Cardiac muscle cell (in vitro differentiated cells and primary cell): ENCODE results near the gene DIPK1C. TPM values are rescaled to one million over a fixed set of nuclear protein-coding genes. Genes with fewer than 3 reads are reported as not detected.
A peak's percentile ranks its signal among the peaks of the same experiment; 100 is the strongest.

Source experiments
- DNase-seq, 2 donors: peaks; one replicate each; pipeline versions ENCODE4 v3.0.0 to v3.0.0-alpha.2; 2010 to 2017; ENCODE audit warnings: low read depth in 1 of 2, low spot score in 1 of 2
- H3K27ac ChIP-seq: fragments of 200-600 bp; sonication (generic); 2 replicates; pipeline ENCODE4 v1.5.1; 2016
- H3K27me3 ChIP-seq: fragments of 200-600 bp; sonication (generic); 2 replicates; pipeline ENCODE4 v1.6.0; 2016; ENCODE audit warnings: control low read depth
- H3K36me3 ChIP-seq: fragments of 200-600 bp; sonication (generic); 2 replicates; pipeline ENCODE4 v1.5.1; 2016; ENCODE audit warnings: control low read depth
- H3K4me1 ChIP-seq: fragments of 200-600 bp; sonication (generic); 2 replicates; pipeline ENCODE4 v1.8.1; 2017; ENCODE audit warnings: low read depth, mild to moderate bottlenecking, mixed run types
- H3K4me3 ChIP-seq: fragments of 200-600 bp; sonication (generic); 2 replicates; pipeline ENCODE4 v1.5.1; 2016; ENCODE audit warnings: mild to moderate bottlenecking
- H3K9me3 ChIP-seq: fragments of 200-600 bp; sonication (generic); 2 replicates; pipeline ENCODE4 v1.5.1; 2017; ENCODE audit warnings: low read depth, mild to moderate bottlenecking, control low read depth
- CTCF ChIP-seq: IDR thresholded peaks from 2 replicates; pipeline ENCODE4 v1.5.1; 2012; ENCODE audit warnings: low read depth, mild to moderate bottlenecking, low read length
- polyA plus RNA-seq: library from polyadenylated mRNA; unstranded; fragments of >200 nt; fragmentation: Nextera tagmentation; extraction: Ambion mirVana; gene quantifications from 2 replicates; pipeline ENCODE4 v1.2.1, GENCODE V29; 2016
- total RNA-seq: library from RNA; depleted of rRNA; stranded (reverse); fragments of >200 nt; gene quantifications from 2 replicates; pipeline ENCODE4 v1.2.3, GENCODE V29; 2016

Gene DIPK1C
- total and polyA plus RNA-seq, 2 experiments from 2014 or later, result not detected

DNA sequence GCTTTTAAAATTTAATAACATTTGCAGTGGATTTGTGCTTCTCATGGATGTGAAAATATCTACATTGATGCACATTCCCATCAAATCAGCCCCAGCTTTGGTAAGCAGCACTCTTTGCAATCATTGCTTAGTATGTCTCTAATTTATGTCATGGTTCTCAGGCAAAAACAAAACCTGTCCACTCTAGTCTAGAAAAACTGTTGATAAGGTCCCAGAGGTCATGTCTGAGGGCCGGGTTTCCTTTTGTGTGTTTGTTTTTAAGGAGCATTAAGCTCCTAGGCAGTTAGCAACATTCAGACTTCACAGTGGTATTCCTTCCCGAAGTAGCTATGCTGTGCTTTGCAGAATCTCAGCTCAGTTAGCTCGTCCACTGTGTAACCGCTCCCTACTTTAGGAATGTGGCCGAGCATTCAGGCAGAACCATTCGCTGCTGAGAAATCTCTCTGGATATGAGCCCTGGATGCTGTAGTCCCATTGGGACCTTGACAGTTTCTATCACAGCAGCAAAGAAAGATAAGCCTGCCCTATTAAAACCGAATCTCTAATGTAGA lies 4.0 kb downstream of the DIPK1C start:
- H3K9me3 ChIP-seq, result no peaks in the 10 kb centered on the region
- peaks cover 43% of the 10 kb centered on the region for H3K27me3 ChIP-seq
- peak in 1 of 2 donors; percentile 8 for DNase-seq
- no peaks in the 10 kb centered on the region for H3K36me3 ChIP-seq
- no peak for TF ChIP-seq CTCF
- H3K4me3 ChIP-seq, result no peak overlapping the region
- H3K27ac ChIP-seq, result no peak overlapping the region
- H3K4me1 ChIP-seq, result no peaks in the 10 kb centered on the region

DNA sequence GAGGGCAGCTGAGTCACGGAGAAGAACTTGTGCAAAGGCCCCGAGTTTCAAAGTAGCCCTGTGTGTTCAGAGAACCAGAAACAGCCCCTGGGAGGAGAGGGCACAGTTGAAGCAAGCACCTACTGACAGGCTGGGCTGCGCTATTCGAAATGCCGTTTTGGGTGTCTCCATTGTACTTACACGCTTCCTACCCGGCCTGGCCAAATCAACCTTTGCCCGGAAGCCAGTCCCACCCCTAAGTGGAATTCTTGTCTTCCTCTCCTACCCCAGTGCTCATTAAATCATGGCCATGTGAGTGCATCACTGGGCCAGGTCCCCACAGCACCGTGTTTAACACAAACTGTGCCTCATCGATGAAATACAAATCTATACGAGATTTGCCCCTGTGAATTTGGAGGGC lies 6.0 kb downstream of the DIPK1C start:
- no peaks in the 10 kb centered on the region for H3K36me3 ChIP-seq
- no peak for TF ChIP-seq CTCF
- DNase-seq, result no peak
- no peaks in the 10 kb centered on the region for H3K4me1 ChIP-seq
- no peaks in the 10 kb centered on the region for H3K9me3 ChIP-seq
- no peak overlapping the region for H3K4me3 ChIP-seq
- peaks cover 23% of the 10 kb centered on the region for H3K27me3 ChIP-seq
- no peak overlapping the region for H3K27ac ChIP-seq

DNA sequence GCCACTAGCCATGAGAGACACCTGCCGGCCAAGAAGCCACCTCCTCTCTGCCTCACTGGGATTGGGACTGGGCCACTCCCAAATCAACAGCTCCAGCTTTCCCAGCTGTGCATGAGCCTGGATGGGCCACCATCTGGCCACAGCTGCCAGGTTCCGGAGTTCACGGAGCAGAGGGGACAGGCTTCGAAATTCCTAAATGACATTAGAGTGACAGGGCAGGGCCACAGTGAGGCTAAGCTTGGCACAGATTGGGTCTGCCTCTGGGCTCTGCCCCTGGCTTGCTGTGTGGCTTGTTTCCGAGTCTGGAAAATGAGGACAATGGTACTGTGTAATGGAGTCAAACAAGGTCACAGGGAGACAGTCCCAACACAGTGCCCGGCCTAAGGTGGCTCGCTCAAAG lies 6.5 kb downstream of the DIPK1C start:
- H3K27ac ChIP-seq, result no peak overlapping the region
- H3K4me3 ChIP-seq, result no peak overlapping the region
- no peaks in the 10 kb centered on the region for H3K36me3 ChIP-seq
- no peak for TF ChIP-seq CTCF
- no peaks in the 10 kb centered on the region for H3K4me1 ChIP-seq
- H3K27me3 ChIP-seq, result peaks cover 18% of the 10 kb centered on the region
- H3K9me3 ChIP-seq, result no peaks in the 10 kb centered on the region
- no peak for DNase-seq

DNA sequence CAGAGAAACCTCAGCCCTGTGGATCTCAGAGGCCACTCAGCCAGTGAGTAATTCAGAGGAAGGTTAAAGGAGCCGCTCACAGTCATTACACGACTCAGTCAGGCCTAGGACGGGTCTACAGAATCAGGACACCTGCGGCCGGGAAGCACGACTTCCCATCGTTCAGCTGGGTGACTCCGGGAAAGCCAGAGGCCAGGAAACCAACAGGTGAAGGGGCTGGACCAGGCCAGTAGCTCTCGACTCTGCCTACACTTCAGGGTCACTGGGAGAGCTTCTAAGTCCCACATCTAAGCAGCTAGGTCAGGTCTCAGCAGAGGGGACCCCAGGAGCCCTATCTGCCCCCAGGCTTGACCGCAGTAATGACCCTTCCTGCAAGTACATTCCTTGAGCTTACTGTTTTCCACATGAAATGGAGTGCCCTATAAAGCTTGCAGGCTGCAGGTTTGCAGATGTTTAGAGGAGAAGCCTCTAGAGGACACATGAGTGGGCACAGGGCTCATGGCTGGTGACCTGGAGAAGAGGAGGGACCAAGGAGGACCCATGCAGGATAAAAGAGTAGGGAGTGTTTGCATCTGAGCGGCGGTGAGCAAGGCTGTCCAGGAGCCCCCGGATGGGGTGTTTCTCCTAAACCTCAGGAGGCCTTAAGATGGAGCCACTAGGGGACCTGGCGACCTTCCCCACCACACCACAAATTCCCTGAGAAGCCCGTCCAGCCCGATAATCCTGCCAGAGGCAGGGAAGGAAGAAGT lies 9.5 kb downstream of the DIPK1C start:
- no peak for DNase-seq
- no peak for TF ChIP-seq CTCF
- Histone ChIP-seq H3K27me3 (no peaks in the 10 kb centered on the region), H3K36me3 (no peaks in the 10 kb centered on the region), H3K27ac (no peak overlapping the region), H3K4me1 (no peaks in the 10 kb centered on the region), H3K4me3 (no peak overlapping the region), H3K9me3 (no peaks in the 10 kb centered on the region)

DNA sequence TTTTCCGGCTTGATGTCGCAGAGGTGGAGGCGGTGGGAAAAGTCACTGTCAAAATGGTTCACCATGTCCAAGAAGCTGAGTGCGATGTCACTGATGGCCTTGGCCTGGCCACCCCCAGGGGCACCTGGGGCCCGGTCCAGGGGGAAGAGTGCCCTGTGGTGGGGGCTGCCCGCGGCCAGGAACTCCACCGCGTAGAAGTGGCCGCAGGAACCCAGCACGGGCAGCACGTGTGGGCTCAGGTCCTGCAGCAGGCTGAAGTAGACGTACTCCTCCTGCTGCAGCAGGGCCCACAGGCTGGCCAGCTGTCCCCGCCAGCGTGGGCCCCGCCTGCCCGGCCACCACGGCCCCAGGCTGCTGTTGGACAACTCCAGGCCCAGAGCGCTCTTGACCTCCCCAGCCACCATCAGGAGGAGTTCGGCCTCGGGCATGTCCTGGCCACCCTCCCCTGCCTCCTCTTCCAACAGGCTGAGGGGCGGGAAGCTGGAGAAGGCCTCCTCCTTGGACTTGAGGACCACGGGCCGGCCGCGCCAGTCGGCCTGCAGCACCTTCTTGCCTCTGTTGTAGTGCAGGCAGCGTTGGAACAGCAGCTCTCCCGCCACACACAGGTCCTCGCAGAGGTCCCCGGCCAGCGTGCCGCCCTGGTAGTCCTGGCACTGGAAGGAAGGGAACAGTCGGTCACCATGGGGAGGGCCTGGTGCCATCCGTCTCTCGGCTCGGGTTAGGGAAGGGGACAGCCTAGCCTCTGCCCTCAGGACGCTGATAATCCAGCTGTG lies 10.3 kb downstream of the DIPK1C start:
- Histone ChIP-seq H3K36me3 (no peaks in the 10 kb centered on the region), H3K27me3 (no peaks in the 10 kb centered on the region), H3K27ac (no peak overlapping the region), H3K4me3 (no peak overlapping the region), H3K4me1 (no peaks in the 10 kb centered on the region), H3K9me3 (no peaks in the 10 kb centered on the region)
- no peak for TF ChIP-seq CTCF
- DNase-seq, result no peak
